Hepatic stellate cell (primary cell): Measurements from ENCODE around the gene FAM186B.

ENCODE experiments used
- DNase-seq: peaks from one replicate; pipeline ENCODE4 v3.0.0; 2011; ENCODE audit warnings: low spot score

Gene FAM186B

DNA sequence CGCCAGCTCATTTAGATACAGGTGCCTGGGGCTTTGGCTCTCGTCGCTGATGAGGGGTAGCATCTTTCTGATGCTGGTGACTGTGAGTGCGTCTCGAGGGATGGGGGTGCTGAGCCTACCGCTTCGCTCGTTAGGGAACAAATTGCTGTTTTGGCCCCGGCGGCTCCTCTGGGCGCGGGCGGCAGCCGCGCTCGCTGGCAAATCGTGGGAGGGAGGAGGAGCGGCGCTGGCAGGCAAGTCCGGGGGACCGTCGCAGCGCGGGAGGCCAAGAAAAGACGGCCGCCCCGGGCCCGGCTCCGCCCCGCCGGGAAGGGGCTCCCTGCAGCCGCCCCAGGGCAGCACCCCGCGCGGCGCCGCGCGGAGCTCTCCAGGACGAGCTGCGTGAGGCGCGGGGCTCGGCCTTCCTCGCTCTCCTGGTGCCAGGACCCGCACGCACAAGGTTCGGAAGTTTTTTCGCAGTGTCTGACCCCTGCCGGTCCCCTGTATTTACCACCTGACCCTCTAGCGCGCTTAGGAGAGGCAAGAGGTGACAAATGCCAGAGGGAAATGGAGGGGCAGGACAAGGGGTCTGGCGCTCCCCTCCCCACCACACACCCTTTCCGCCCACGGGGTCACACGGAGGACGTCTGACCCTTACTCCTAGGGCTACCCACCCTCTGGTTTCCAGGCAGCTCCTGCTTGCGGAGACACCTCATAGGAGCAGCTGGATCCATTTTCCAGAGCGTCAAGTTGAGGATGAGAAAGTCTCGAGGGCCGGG is 67.5 kb downstream of the FAM186B start:
- no peak for DNase-seq
